ENCODE results near the gene SFXN5. TPM values are rescaled to one million over a fixed set of nuclear protein-coding genes. Genes with fewer than 3 reads are reported as not detected.

The SFXN5 gene
- total and polyA plus RNA-seq, 11 donors, result 6.0 to 12.5 (median 8.7) TPM

- 72 to 78% (median 75%) methylated on average over 7 to 8 of the region's 8 CpGs for WGBS, 4 donors
Measured at GRCh38 chr2:73116182-73116960, 44.9 kb upstream of the SFXN5 start.

GRCh38 chr2:73114273-73114867 lies 42.9 kb upstream of the SFXN5 start:
- no peak for DNase-seq
- Histone ChIP-seq H3K27me3 (peaks cover 0 to 7% (median 0%) of the 10 kb centered on the region in 9 donors), H3K36me3 (no peaks in the 10 kb centered on the region), H3K9me3 (no peaks in the 10 kb centered on the region), H3K27ac (peak overlapping the region in 1 of 12 donors; percentile 90), H3K4me1 (peaks cover 0 to 35% (median 21%) of the 10 kb centered on the region in 12 donors), H3K4me3 (no peak overlapping the region)
- no peak for ATAC-seq
- intact Hi-C loops (cut with DNase I), result loop anchor here in 1 of 10 donors (5.0 kb wide), 1 partner anchor 42 kb away; the partner anchor contains the start of gene SFXN5
- WGBS, 4 donors, result 82 to 91% (median 86%) methylated on average over 4 of the region's 4 CpGs
- no peak for TF ChIP-seq CTCF (IDR thresholded peaks at IDR 0.05)
- TF ChIP-seq POLR2A (IDR thresholded peaks at IDR 0.05), result no peak

More at GRCh38 chr2:73116182-73116960, 44.9 kb upstream of the SFXN5 start:
- Histone ChIP-seq H3K4me1 (peaks cover 0 to 16% (median 4%) of the 10 kb centered on the region in 12 donors), H3K9me3 (no peaks in the 10 kb centered on the region), H3K4me3 (no peak overlapping the region), H3K27me3 (peaks cover 0 to 7% (median 0%) of the 10 kb centered on the region in 9 donors), H3K27ac (no peak overlapping the region), H3K36me3 (no peaks in the 10 kb centered on the region)
- ATAC-seq, result no peak
- no peak for TF ChIP-seq POLR2A (IDR thresholded peaks at IDR 0.05)
- TF ChIP-seq CTCF (IDR thresholded peaks at IDR 0.05), result no peak
- DNase-seq, result no peak
- intact Hi-C loops (cut with DNase I), result loop anchor here in 1 of 10 donors (5.0 kb wide), 1 partner anchor 41 kb away; no protein-coding TSS in a partner anchor

- H3K4me3 ChIP-seq, result peak within 1 kb of the TSS; percentile 75 to 96 (median 88)
- no peaks in the 10 kb centered on the region for H3K9me3 ChIP-seq
- H3K27ac ChIP-seq, result peak within 1 kb of the TSS; percentile 15 to 90 (median 82)
- WGBS, 4 donors, result 1 to 3% (median 2%) methylated on average over 38 to 93 of the region's 93 CpGs
- H3K4me1 ChIP-seq, result peaks cover 0 to 39% (median 23%) of the 10 kb centered on the region in 12 donors
- ATAC-seq (peak; percentile 68 to 88 (median 80)), DNase-seq (peak; percentile 69 to 89 (median 77))
- H3K27me3 ChIP-seq, result peaks cover 0 to 7% (median 0%) of the 10 kb centered on the region in 9 donors
- no peaks in the 10 kb centered on the region for H3K36me3 ChIP-seq
- intact Hi-C loops (cut with DNase I), result loop anchor here in 1 of 10 donors (5.0 kb wide), 1 partner anchor 41 kb away; the partner anchor contains the start of gene SFXN5
- peak in 1 of 2 donors; percentile 14 for TF ChIP-seq POLR2A (IDR thresholded peaks at IDR 0.05)
- peak in 2 of 12 donors; percentile 11 to 16 for TF ChIP-seq CTCF (IDR thresholded peaks at IDR 0.05)
Measured at GRCh38 chr2:73112913-73113854, 41.7 kb upstream of the SFXN5 start, which contains the start of gene RAB11FIP5. RAB11FIP5 (minus strand) TSS chr2:73112948; CDS start chr2:73112777, 171 bp downstream.

Measured in heart left ventricle (tissue), 16 donors.